GM21576 (cell line): ENCODE data around the gene GART.
"Not testable (repeated sequence)": the region's sequence is repeated elsewhere in the genome, so short reads cannot be mapped to it uniquely, and the experiment has no call there.

ENCODE experiments used
- ATAC-seq: cut with Tn5 transposase; IDR thresholded peaks from one replicate; pipeline ENCODE4 v1.9.1; 2021; ENCODE audit warnings: mild to moderate bottlenecking, moderate library complexity; ENCODE audit not compliant: unreplicated experiment

GART gene

DNA sequence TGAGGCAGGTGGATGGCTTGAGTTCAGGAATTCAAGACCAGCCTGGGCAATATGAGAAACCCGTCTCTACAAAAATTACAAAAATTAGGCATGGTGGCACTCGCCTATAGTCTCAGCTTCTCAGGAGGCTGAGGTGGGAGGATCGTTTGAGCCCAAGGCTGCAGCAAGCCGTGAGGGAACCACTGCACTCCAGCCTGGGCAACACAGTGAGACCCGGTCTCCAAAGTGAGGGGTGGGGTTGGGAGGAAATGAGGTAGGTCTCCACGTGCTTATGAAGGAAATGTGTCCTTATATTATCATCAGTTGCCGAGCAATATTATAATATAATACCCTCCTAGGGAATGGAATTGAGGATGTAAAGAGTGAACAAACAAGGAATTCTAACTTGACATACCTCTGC, 64.9 kb downstream of the GART start:
- no peak for ATAC-seq

DNA sequence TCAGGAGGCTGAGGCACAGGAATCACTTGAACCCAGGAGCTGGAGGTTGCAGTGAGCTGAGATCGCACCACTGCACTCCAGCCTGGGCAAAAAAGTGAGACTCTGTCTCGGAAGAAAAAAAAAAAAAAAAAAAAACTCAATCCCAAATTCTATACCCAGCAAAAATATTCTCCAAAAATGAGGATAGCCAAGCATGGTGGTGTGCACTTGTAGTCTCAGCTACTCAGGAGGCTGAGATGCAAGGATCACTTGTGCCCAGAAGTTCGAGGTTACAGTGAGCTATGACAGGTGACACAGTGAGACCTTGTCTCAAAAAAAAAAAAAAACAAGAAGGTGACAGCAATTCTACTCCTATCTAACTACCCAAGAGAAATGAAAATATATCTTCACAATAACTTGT, 68.6 kb downstream of the GART start:
- no peak for ATAC-seq

DNA sequence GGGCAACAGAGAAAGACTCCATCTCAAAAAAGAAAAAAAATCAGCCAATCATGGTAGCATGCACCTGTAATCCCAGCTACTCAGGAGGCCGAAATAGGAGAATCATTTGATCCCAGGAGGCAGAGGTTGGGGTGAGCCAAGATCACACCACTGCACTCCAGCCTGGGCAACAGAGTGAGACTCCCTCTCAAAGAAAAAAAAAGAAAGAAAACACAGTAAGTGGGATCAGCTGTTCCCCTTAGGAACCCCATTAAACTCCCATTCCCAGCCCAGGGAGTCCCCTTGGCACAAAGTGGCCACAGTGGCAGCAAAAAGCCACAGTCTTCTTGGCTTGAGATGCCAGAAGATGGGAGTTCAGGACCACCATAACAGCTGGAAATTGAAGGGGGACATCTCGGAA, 71.2 kb downstream of the GART start:
- no peak for ATAC-seq

DNA sequence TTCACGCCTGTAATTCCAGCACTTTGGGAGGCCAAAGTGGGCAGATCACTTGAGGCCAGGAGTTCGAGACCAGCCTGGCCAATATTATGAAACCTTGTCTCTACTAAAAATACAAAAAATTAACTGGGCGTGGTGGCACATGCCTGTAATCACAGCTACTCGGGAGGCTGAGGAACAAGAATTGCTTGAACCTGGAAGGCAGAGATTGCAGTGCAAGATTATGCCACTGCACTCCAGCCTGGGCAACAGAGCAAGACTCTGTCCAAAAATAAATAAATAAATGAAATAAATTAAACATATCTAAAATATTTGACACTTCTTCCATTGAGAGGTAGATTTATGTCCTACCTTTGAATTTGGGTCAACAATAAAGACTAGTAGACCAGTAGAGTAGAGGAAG, 72.7 kb downstream of the GART start:
- ATAC-seq = not testable (repeated sequence)

DNA sequence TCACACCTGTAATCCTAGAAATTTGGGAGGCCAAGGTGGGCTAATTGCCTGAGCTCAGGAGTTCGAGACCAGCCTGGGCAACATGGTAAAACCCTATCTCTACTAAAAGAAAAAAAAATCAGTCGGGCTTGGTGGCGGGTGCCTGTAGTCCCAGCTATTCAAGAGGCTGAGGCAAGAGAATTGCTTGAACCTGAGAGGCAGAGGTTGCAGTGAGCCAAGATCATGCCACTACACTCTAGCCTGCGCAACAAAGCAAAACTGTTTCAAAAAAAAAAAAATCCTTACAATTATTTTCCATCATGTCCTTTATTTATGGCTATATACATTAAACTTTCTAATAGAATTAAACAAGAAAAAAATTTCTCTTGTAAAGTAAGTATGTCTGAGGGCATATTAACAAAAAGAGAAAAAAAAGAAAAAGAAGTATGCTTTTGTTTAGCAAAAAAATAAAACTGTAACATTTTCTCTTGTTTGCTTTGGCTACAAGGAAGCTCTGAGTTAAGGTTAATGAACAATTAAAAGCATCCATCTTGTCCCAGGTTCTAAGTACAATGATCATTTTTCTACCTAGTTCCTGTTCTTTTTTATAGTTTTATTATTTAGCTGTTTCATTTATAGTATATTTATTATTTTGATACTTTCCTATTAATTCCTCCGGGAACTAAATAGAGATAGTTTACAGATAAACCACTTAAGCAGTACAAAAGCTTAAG, 80.2 kb downstream of the GART start:
- no peak for ATAC-seq

DNA sequence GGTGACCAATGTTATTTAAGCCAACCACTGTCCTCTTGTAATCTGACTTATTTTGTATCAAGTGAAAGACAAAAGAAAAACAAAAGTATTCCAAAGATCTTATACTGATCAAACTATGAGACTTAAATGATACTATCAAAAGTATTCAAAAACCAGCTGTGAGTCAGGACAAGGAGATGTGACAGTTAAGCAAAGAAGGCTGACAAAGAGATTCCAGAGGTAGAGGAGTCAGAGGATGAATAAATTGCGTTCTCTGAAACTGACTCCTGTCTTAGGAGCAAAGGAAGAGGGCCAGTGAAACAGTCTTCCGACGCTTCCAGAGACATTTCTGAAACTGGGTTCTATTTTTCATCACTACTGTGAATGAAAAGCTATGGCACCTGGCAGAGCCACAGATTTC, 83.1 kb downstream of the GART start:
- ATAC-seq = no peak

DNA sequence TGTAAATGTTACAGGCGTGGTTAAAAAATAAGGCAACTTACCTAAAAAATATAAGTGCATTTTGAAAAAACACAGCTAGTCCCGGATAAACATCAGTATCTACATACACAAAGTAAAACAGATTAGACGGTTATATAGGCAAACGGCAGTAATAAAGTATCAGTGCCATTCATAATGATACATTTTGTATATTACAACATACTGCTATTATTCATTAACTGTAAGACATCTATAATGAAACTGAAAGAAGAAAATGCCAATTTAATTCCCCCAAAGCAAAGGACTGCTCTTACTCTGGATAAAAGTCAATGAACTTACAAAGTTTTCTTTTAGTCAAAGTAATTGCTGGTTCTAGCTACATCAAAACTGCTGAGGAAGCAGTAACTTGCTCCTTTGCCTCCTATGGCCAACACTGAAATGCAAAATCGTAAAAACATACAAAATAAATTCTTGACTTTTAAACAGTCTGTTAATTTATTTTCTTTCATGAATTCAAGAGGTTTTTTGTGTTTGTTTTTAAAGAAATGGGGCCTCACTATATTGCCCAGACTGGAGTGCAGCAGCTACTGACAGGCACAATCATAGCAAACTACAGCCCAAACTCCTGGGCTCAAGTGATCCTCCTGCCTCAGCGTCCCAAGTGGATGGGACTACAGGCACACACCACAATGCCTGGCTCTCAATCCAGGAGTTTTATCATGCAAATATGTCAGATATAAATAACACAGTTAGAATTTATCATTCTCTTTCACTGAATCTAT, 86.1 kb downstream of the GART start:
- ATAC-seq = no peak
